ENCODE data around the gene BMAL1. TPM values are rescaled to one million over a fixed set of nuclear protein-coding genes. Genes with fewer than 3 reads are reported as not detected.

The BMAL1 gene
- total RNA-seq, 1 experiment from 2014 or later = 3.2 TPM

DNA sequence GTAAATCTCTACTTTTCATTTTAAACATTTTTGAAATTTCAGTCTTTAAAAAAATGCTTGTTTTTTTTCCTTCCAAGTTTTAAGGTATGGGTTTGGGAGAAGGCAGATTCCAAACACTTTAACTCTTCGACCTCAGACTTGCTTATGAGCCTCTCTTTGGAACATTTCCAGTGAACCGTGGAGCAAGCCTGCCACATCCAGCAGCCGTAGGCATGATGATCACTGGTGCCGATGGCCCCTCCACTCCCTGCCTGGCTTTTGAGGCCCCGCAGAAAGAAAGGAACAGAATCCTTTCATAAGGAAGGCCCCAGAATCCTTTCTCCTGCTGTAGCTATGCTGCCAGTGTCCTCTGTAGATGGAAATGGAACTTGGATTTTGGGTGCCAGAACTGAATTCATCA, 50.7 kb downstream of the BMAL1 start:
- Histone ChIP-seq H3K36me3 (ENCODE audit: insufficient read depth, low read length, poor library complexity, severe bottlenecking) (no peaks in the 10 kb centered on the region), H3K27ac (ENCODE audit: low read depth, low read length, poor library complexity, severe bottlenecking) (no peak overlapping the region), H3K9me3 (ENCODE audit: low read depth, low read length, poor library complexity, severe bottlenecking) (no peaks in the 10 kb centered on the region), H3K4me1 (ENCODE audit: insufficient read depth, low read length, poor library complexity, severe bottlenecking) (no peaks in the 10 kb centered on the region), H3K4me3 (ENCODE audit: low read depth, low read length, poor library complexity, severe bottlenecking) (no peak overlapping the region), H3K27me3 (replicated peaks; ENCODE audit: insufficient read depth, low read depth, low read length, poor library complexity) (no peaks in the 10 kb centered on the region)
- ChIA-PET POLR2A (ENCODE audit: low non-redundant PET) (no interaction called here), CTCF (no interaction called here)
- no peak for DNase-seq (ENCODE audit: low spot score)
- TF ChIP-seq, protein P1, sequence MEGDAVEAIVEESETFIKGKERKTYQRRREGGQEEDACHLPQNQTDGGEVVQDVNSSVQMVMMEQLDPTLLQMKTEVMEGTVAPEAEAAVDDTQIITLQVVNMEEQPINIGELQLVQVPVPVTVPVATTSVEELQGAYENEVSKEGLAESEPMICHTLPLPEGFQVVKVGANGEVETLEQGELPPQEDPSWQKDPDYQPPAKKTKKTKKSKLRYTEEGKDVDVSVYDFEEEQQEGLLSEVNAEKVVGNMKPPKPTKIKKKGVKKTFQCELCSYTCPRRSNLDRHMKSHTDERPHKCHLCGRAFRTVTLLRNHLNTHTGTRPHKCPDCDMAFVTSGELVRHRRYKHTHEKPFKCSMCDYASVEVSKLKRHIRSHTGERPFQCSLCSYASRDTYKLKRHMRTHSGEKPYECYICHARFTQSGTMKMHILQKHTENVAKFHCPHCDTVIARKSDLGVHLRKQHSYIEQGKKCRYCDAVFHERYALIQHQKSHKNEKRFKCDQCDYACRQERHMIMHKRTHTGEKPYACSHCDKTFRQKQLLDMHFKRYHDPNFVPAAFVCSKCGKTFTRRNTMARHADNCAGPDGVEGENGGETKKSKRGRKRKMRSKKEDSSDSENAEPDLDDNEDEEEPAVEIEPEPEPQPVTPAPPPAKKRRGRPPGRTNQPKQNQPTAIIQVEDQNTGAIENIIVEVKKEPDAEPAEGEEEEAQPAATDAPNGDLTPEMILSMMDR (conservative IDR thresholded peaks at IDR 0.05; ENCODE audit: low read depth, low read length) = no peak
- no peak for TF ChIP-seq EZH2 (IDR thresholded peaks at IDR 0.05; ENCODE audit: borderline replicate concordance, low read depth, low read length, poor library complexity, severe bottlenecking)
- intact Hi-C loops (cut with micrococcal nuclease; ENCODE audit: unreplicated experiment) = no loop called here
- no TSS peak for BruUV-seq (replicated peaks)

DNA sequence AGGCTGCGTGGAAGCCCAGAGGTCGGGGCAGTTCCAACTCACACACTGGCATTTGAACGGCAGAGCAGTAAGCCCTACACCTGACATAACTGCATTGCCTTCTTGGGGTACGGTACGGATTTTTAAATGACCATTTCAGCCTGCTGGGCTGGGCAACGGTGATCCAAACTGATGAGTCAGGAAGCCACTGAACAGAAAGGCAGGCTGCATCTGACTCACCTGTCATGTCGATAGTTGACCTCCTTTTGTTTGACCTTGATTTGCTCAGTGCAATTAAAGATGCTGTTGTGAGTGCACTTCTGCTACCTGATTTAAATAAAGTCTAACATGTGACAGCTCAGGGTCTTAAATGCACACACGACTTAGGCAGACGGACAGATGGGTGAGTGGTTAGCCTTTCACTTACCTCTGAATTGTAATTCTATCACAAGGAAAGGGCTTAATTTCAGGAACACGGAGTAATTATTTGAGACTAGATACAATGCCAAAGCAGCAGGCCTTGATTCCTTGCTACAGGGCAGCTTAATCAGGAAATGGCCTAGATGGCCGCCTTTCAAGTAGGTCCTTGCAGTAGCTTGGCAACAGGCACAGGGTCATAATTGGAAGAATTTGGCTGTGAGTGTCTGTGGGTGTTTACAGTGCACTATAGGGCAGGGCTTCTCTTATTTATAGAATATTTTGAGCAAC, 52.2 kb downstream of the BMAL1 start:
- no peaks in the 10 kb centered on the region for H3K4me1 ChIP-seq (ENCODE audit: insufficient read depth, low read length, poor library complexity, severe bottlenecking)
- no peak overlapping the region for H3K4me3 ChIP-seq (ENCODE audit: low read depth, low read length, poor library complexity, severe bottlenecking)
- ChIA-PET CTCF (no interaction called here), POLR2A (ENCODE audit: low non-redundant PET) (no interaction called here)
- no peaks in the 10 kb centered on the region for H3K36me3 ChIP-seq (ENCODE audit: insufficient read depth, low read length, poor library complexity, severe bottlenecking)
- intact Hi-C loops (cut with micrococcal nuclease; ENCODE audit: unreplicated experiment) = loop anchor here (10.0 kb wide), 1 partner anchor 995 kb away; no protein-coding TSS in a partner anchor
- H3K27ac ChIP-seq (ENCODE audit: low read depth, low read length, poor library complexity, severe bottlenecking) = no peak overlapping the region
- no peaks in the 10 kb centered on the region for H3K9me3 ChIP-seq (ENCODE audit: low read depth, low read length, poor library complexity, severe bottlenecking)
- BruUV-seq (replicated peaks) = no TSS peak
- TF ChIP-seq EZH2 (IDR thresholded peaks at IDR 0.05; ENCODE audit: borderline replicate concordance, low read depth, low read length, poor library complexity, severe bottlenecking) = no peak
- TF ChIP-seq, protein P1 (conservative IDR thresholded peaks at IDR 0.05; ENCODE audit: low read depth, low read length) = no peak
- DNase-seq (ENCODE audit: low spot score) = no peak
- no peaks in the 10 kb centered on the region for H3K27me3 ChIP-seq (replicated peaks; ENCODE audit: insufficient read depth, low read depth, low read length, poor library complexity)

DNA sequence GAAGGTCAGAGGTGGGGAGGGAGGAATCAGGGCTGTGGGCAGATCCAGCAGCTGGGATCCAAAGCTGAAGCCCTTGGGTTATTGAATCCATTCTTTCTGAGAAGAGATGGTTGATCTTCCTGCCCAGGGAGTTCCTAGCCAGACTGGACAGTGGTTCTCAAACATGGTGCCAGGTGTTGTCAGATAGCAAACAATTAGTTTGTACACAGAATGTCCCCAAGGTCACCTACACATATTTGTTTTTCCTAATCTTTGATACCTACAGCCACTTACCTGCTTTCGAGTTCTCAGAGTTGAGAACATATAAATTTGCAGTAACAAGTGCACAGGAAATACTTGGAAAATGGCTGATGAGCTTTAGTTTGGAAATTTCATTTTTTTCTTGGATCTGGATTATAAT, 54.5 kb downstream of the BMAL1 start:
- Histone ChIP-seq H3K4me3 (ENCODE audit: low read depth, low read length, poor library complexity, severe bottlenecking) (no peak overlapping the region), H3K27ac (ENCODE audit: low read depth, low read length, poor library complexity, severe bottlenecking) (no peak overlapping the region), H3K4me1 (ENCODE audit: insufficient read depth, low read length, poor library complexity, severe bottlenecking) (no peaks in the 10 kb centered on the region), H3K27me3 (replicated peaks; ENCODE audit: insufficient read depth, low read depth, low read length, poor library complexity) (no peaks in the 10 kb centered on the region), H3K9me3 (ENCODE audit: low read depth, low read length, poor library complexity, severe bottlenecking) (no peaks in the 10 kb centered on the region), H3K36me3 (ENCODE audit: insufficient read depth, low read length, poor library complexity, severe bottlenecking) (no peaks in the 10 kb centered on the region)
- CTCF ChIA-PET = no interaction called here
- TF ChIP-seq EZH2 (IDR thresholded peaks at IDR 0.05; ENCODE audit: borderline replicate concordance, low read depth, low read length, poor library complexity, severe bottlenecking) = no peak
- TF ChIP-seq, protein P1 (conservative IDR thresholded peaks at IDR 0.05; ENCODE audit: low read depth, low read length) = no peak
- intact Hi-C loops (cut with micrococcal nuclease; ENCODE audit: unreplicated experiment) = loop anchor here (10.0 kb wide), 1 partner anchor 997 kb away; no protein-coding TSS in a partner anchor
- POLR2A ChIA-PET (ENCODE audit: low non-redundant PET) = no interaction called here
- DNase-seq (ENCODE audit: low spot score) = no peak
- no TSS peak for BruUV-seq (replicated peaks)
